ENCODE results near the gene TMBIM6.
A peak's percentile ranks its signal among the peaks of the same experiment; 100 is the strongest.
"Not testable (repeated sequence)": the region's sequence is repeated elsewhere in the genome, so short reads cannot be mapped to it uniquely, and the experiment has no call there.

The TMBIM6 gene

GRCh38 chr12:49777800-49778748 lies 36.7 kb downstream of the TMBIM6 start:
- DNase-seq = peak; percentile 70

GRCh38 chr12:49779581-49779980 lies 38.2 kb downstream of the TMBIM6 start:
- no peak for DNase-seq

GRCh38 chr12:49780914-49781313 lies 39.6 kb downstream of the TMBIM6 start:
- DNase-seq = not testable (repeated sequence)

- no peak for DNase-seq
Observed at GRCh38 chr12:49783917-49784676, 42.7 kb downstream of the TMBIM6 start.

GRCh38 chr12:49784756-49785409 lies 43.5 kb downstream of the TMBIM6 start:
- no peak for DNase-seq

GRCh38 chr12:49787672-49788071 lies 46.3 kb downstream of the TMBIM6 start:
- DNase-seq = no peak

GRCh38 chr12:49789992-49790391 lies 48.6 kb downstream of the TMBIM6 start:
- no peak for DNase-seq

GRCh38 chr12:49790741-49791555 lies 49.6 kb downstream of the TMBIM6 start:
- no peak for DNase-seq

- no peak for DNase-seq
Observed at GRCh38 chr12:49791700-49792099, 50.3 kb downstream of the TMBIM6 start.

GRCh38 chr12:49792181-49792970 lies 51.0 kb downstream of the TMBIM6 start:
- DNase-seq = no peak

GRCh38 chr12:49792976-49793580 lies 51.7 kb downstream of the TMBIM6 start:
- no peak for DNase-seq

- DNase-seq = no peak
Observed at GRCh38 chr12:49793620-49794019, 52.3 kb downstream of the TMBIM6 start.

- no peak for DNase-seq
Observed at GRCh38 chr12:49794021-49794420, 52.7 kb downstream of the TMBIM6 start.

GRCh38 chr12:49794811-49795653 lies 53.7 kb downstream of the TMBIM6 start:
- no peak for DNase-seq

- no peak for DNase-seq
Observed at GRCh38 chr12:49795654-49796105, 54.3 kb downstream of the TMBIM6 start.

- no peak for DNase-seq
Observed at GRCh38 chr12:49796155-49796554, 54.8 kb downstream of the TMBIM6 start.

- no peak for DNase-seq
Observed at GRCh38 chr12:49796606-49797448, 55.5 kb downstream of the TMBIM6 start.

- no peak for DNase-seq
Observed at GRCh38 chr12:49797449-49797776, 56.1 kb downstream of the TMBIM6 start.

GRCh38 chr12:49798248-49798647 lies 56.9 kb downstream of the TMBIM6 start:
- no peak for DNase-seq

Measured in activated T-cell treated with anti-CD3 and anti-CD28 coated beads for 4 hours (primary cell).